K562 (cell line): Measurements from ENCODE around the gene EVC. TPM values are rescaled to one million over a fixed set of nuclear protein-coding genes. Genes with fewer than 3 reads are reported as not detected.

Experiments
- ARID1B ChIP-seq: fragments of 450-650 bp; IDR thresholded peaks from 2 replicates; pipeline ENCODE4 v1.6.1; 2016; ENCODE audit warnings: antibody characterized with exemption, mild to moderate bottlenecking, inconsistent platforms
- NR4A1 ChIP-seq, 2 experiments: fragments of 250-450 bp in 1 of 2; fragments of 450-650 bp in 1 of 2; sonication (Bioruptor Pico) in 1 of 2; IDR thresholded peaks; 2 replicates each; pipeline versions ENCODE4 v1.4.0 to v1.6.1; 2016 to 2020; ENCODE audit warnings: mild to moderate bottlenecking in 2 of 2, missing compliant biosample characterization in 1 of 2, missing genetic modification characterization in 1 of 2, moderate library complexity in 1 of 2
- RBM15 ChIP-seq: fragments of 200-400 bp; formaldehyde crosslinking; IDR thresholded peaks from 2 replicates; pipeline ENCODE4 v1.6.1; 2018; ENCODE audit warnings: mild to moderate bottlenecking, low read length, moderate library complexity; ENCODE audit not compliant: insufficient read depth
- ZNF407 ChIP-seq: fragments of 450-650 bp; IDR thresholded peaks from 2 replicates; pipeline ENCODE4 v1.6.1; 2016; ENCODE audit warnings: low read depth
- polyA plus RNA-seq, 8 experiments: library from polyadenylated mRNA; depleted of rRNA in 4 of 8; stranded (reverse) in 5 of 8; unstranded in 3 of 8; fragments of >200 nt; fragmentation: Nextera tagmentation in 2 of 8; fragmentation: Illumina TruSeq in 1 of 8; extraction: Ambion mirVana in 2 of 8; extraction: Trizol in 1 of 8; gene quantifications; 2 replicates each; pipeline versions ENCODE4 v1.2.1 to v1.2.3, GENCODE V29; 2011 to 2014; ENCODE audit warnings: inconsistent platforms in 1 of 8, missing spikeins in 1 of 8
- total RNA-seq, 7 experiments: library from RNA; depleted of rRNA in 6 of 7; stranded (reverse); fragments of >200 nt in 6 of 7; fragmentation: Illumina TruSeq in 2 of 7; extraction: Trizol in 2 of 7; gene quantifications; 2 replicates each; pipeline versions ENCODE4 v1.2.1 to v1.2.3, GENCODE V29; 2011 to 2021; ENCODE audit warnings: low replicate concordance in 1 of 7

Gene EVC
- total and polyA plus RNA-seq, 9 of the 15 experiments (the other 6 are each of a cell fraction or from before 2014, with no cell fraction given) = 0.03 to 3.2 (median 1.1) TPM

DNA sequence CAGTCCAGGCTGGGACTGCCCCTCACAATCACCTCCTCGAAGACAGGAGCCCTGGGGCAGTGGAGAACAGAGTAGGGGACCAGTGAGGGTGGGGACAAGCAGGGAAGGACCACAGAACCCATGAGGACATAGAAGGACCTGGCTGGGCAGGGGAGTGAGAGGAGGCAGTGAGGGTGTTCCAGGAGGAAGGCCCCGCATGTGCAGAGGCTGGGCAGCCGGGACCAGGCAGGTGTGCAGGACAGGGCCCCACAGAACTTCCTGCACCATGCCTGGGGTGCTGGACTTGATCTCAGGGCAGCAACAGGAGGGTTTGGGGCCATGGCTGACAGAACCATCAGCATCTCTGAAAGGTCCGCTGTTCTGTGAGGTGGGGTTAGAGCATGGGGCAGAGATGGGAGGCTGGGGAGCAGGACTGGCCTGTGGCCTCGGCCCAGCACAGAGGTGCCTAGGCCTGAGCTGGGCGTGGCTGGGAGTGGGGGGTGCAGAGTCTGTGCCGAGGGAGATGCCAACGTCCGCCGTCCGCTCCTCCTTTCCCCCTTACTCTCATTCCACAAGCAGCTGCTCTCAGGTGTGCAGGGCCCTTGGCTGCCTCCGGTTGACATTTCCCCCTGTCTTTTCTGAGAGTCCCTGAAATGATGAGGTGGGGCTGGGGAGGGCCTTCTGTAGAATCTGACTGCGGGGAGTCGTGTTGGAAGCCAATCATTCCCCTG, 40.8 kb downstream of the EVC start (continued):
- TF ChIP-seq ZNF407 = no peak
- TF ChIP-seq RBM15 = no peak
- TF ChIP-seq NR4A1 (CRISPR knock-in tag; IDR thresholded peaks at IDR 0.05) = no peak
- no peak for TF ChIP-seq NR4A1 (tag; IDR thresholded peaks at IDR 0.05)
- no peak for TF ChIP-seq ARID1B
- TF ChIP-seq, all 486 proteins: peak for 0
